Tibial nerve (tissue), 4 donors: ENCODE measurements around the gene POGZ. TPM values are rescaled to one million over a fixed set of nuclear protein-coding genes. Genes with fewer than 3 reads are reported as not detected.
"Not testable (repeated sequence)": the region's sequence is repeated elsewhere in the genome, so short reads cannot be mapped to it uniquely, and the experiment has no call there.

Experiments
- DNase-seq, 2 donors: peaks; one replicate each; pipeline ENCODE4 v3.0.0-alpha.2; 2019; ENCODE audit warnings: low spot score in 2 of 2
- H3K27ac ChIP-seq, 4 donors: fragments of 200-600 bp; sonication (generic) in 3 of 4; one replicate each; pipeline ENCODE4 v1.5.1; 2017 to 2019; ENCODE audit warnings: mild to moderate bottlenecking in 1 of 4
- H3K27me3 ChIP-seq, 2 donors: fragments of 200-600 bp; sonication (generic) in 1 of 2; one replicate each; pipeline versions ENCODE4 v1.5.1 to v1.6.0; 2017 to 2019
- H3K36me3 ChIP-seq, 3 donors: fragments of 200-600 bp; sonication (generic); one replicate each; pipeline ENCODE4 v1.5.1; 2018 to 2019
- H3K4me1 ChIP-seq, 4 donors: fragments of 200-600 bp; sonication (generic) in 3 of 4; one replicate each; pipeline ENCODE4 v1.5.1; 2017 to 2019
- H3K4me3 ChIP-seq, 4 donors: fragments of 200-600 bp; sonication (generic) in 3 of 4; one replicate each; pipeline ENCODE4 v1.5.1; 2017 to 2019; ENCODE audit warnings: mild to moderate bottlenecking in 1 of 4, moderate library complexity in 1 of 4
- H3K9me3 ChIP-seq, 4 donors: fragments of 200-600 bp; sonication (generic) in 3 of 4; one replicate each; pipeline ENCODE4 v1.5.1; 2017 to 2019
- EP300 ChIP-seq, 2 donors: sonication (generic); formaldehyde crosslinking; IDR thresholded peaks; one replicate each; pipeline ENCODE4 v1.6.1; 2017; ENCODE audit warnings: antibody characterized with exemption in 2 of 2, mild to moderate bottlenecking in 1 of 2
- POLR2A ChIP-seq, 2 donors: fragments of 450-650 bp; IDR thresholded peaks; one replicate each; pipeline ENCODE4 v1.6.1; 2017; ENCODE audit warnings: antibody characterized with exemption in 2 of 2, mild to moderate bottlenecking in 2 of 2, moderate library complexity in 2 of 2
- WGBS, 2 donors: methylation state at CpG; one replicate each; pipeline ENCODE4 v1.1.5; 2018; 5-methylcytosine and 5-hydroxymethylcytosine counted together
- total RNA-seq, 4 donors: library from RNA; depleted of rRNA; stranded (reverse); fragments of >200 nt; gene quantifications; one replicate each; pipeline ENCODE4 v1.1.0, GENCODE V29; 2016
- TF ChIP-seq, protein P1 (sequence below), 5 experiments: fragments of 200-600 bp in 3 of 5; fragments of 450-650 bp in 2 of 5; sonication (generic) in 3 of 5; IDR thresholded peaks; one replicate each; pipeline ENCODE4 v1.5.1; 2016 to 2019; ENCODE audit warnings: antibody characterized with exemption in 5 of 5, mild to moderate bottlenecking in 3 of 5, moderate library complexity in 2 of 5

The POGZ gene
- total RNA-seq, 4 donors from 2014 or later, result 67.2 to 81.0 (median 72.7) TPM

DNA sequence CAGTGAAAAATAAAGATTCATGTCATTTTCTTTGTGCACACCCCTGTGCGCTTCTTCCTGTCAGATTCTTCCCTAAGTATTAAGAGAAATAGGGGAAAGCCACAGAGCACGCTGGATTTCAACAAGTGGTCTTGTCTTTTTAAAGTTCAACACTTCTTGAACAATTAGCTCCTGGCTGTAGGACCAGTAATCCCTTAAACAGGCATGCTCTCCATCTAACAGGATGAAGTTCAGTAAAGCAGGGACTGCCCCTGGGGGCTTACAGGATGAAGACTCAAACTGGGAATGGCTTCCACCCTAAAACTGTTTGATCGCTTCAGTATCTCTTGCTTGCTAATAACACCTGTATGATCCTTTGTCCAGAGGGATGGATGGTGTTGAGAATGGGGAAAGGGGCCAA, 55.7 kb downstream of the POGZ start:
- no peak overlapping the region for H3K4me3 ChIP-seq
- no peaks in the 10 kb centered on the region for H3K27me3 ChIP-seq
- no peak for TF ChIP-seq EP300 (IDR thresholded peaks at IDR 0.05)
- TF ChIP-seq, protein P1, sequence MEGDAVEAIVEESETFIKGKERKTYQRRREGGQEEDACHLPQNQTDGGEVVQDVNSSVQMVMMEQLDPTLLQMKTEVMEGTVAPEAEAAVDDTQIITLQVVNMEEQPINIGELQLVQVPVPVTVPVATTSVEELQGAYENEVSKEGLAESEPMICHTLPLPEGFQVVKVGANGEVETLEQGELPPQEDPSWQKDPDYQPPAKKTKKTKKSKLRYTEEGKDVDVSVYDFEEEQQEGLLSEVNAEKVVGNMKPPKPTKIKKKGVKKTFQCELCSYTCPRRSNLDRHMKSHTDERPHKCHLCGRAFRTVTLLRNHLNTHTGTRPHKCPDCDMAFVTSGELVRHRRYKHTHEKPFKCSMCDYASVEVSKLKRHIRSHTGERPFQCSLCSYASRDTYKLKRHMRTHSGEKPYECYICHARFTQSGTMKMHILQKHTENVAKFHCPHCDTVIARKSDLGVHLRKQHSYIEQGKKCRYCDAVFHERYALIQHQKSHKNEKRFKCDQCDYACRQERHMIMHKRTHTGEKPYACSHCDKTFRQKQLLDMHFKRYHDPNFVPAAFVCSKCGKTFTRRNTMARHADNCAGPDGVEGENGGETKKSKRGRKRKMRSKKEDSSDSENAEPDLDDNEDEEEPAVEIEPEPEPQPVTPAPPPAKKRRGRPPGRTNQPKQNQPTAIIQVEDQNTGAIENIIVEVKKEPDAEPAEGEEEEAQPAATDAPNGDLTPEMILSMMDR (IDR thresholded peaks at IDR 0.05), result no peak
- no peak for TF ChIP-seq POLR2A (IDR thresholded peaks at IDR 0.05)
- WGBS, 2 donors, result 84 to 91% methylated on average over 3 of the region's 3 CpGs
- H3K9me3 ChIP-seq, result no peaks in the 10 kb centered on the region
- H3K27ac ChIP-seq, result no peak overlapping the region
- peaks cover 0 to 29% (median 12%) of the 10 kb centered on the region in 4 donors for H3K4me1 ChIP-seq
- H3K36me3 ChIP-seq, result peaks cover 0 to 76% (median 29%) of the 10 kb centered on the region in 3 donors
- DNase-seq, result no peak

GRCh38 chr1:151402764-151403163, 56.5 kb downstream of the POGZ start:
- no peak for DNase-seq
- WGBS, 2 donors, result 65 to 72% methylated on average over 2 of the region's 2 CpGs
- H3K9me3 ChIP-seq, result no peaks in the 10 kb centered on the region
- TF ChIP-seq EP300 (IDR thresholded peaks at IDR 0.05) (no peak), POLR2A (IDR thresholded peaks at IDR 0.05) (no peak)
- no peaks in the 10 kb centered on the region for H3K27me3 ChIP-seq
- H3K4me1 ChIP-seq, result peaks cover 0 to 29% (median 12%) of the 10 kb centered on the region in 4 donors
- H3K36me3 ChIP-seq, result peaks cover 0 to 68% (median 22%) of the 10 kb centered on the region in 3 donors
- H3K27ac ChIP-seq, result no peak overlapping the region
- no peak overlapping the region for H3K4me3 ChIP-seq

DNA sequence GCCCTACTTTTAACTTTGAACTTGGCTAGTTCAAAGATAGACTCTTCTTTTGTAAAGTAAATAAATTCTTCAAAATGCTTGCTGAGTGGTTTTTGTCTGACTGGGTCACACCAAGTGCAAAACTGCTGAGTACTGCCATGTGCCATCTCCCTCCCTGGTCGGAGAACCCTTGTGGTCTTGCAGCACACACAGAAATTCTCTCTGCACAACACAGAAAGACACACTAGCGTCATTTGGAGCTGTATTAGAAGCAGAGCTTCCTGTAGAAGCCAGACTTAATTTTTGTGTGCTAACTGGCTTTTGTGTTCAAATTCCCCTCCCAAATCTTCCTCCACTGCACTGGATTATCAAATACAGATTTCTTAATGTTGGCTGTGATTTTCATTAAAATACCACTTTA, 57.4 kb downstream of the POGZ start:
- DNase-seq, result no peak
- WGBS, 2 donors, result 59 to 66% methylated on average over 2 of the region's 2 CpGs
- Histone ChIP-seq H3K9me3 (no peaks in the 10 kb centered on the region), H3K27me3 (no peaks in the 10 kb centered on the region), H3K36me3 (peaks cover 0 to 59% (median 16%) of the 10 kb centered on the region in 3 donors), H3K27ac (no peak overlapping the region), H3K4me1 (peaks cover 0 to 27% (median 12%) of the 10 kb centered on the region in 4 donors), H3K4me3 (no peak overlapping the region)
- TF ChIP-seq, protein P1 (IDR thresholded peaks at IDR 0.05), result no peak
- TF ChIP-seq POLR2A (IDR thresholded peaks at IDR 0.05) (no peak), EP300 (IDR thresholded peaks at IDR 0.05) (no peak)

- no peak for DNase-seq
- no peak for TF ChIP-seq EP300 (IDR thresholded peaks at IDR 0.05)
- Histone ChIP-seq H3K4me3 (no peak overlapping the region), H3K9me3 (no peaks in the 10 kb centered on the region), H3K36me3 (peaks cover 0 to 53% (median 13%) of the 10 kb centered on the region in 3 donors), H3K4me1 (peaks cover 0 to 24% (median 12%) of the 10 kb centered on the region in 4 donors), H3K27me3 (no peaks in the 10 kb centered on the region), H3K27ac (peak overlapping the region in 1 of 4 donors; percentile 4)
- 81 to 83% methylated on average over 13 of the region's 13 CpGs for WGBS, 2 donors
Measured at GRCh38 chr1:151401125-151401788, 58.0 kb downstream of the POGZ start.

GRCh38 chr1:151399324-151400171, 59.7 kb downstream of the POGZ start, which contains the start of gene PSMB4:
PSMB4 (plus strand) TSS chr1:151399573; CDS start chr1:151399588, 15 bp downstream.
- peak within 1 kb of the TSS; percentile 78 to 94 (median 93) for H3K27ac ChIP-seq
- H3K9me3 ChIP-seq, result no peaks in the 10 kb centered on the region
- peak within 1 kb of the TSS; percentile 79 to 93 (median 89) for H3K4me3 ChIP-seq
- DNase-seq, result peak; percentile 70 to 89
- peaks cover 0 to 36% (median 0%) of the 10 kb centered on the region in 3 donors for H3K36me3 ChIP-seq
- no peaks in the 10 kb centered on the region for H3K27me3 ChIP-seq
- 0% methylated on average over 61 to 63 of the region's 63 CpGs for WGBS, 2 donors
- TF ChIP-seq, protein P1 (IDR thresholded peaks at IDR 0.05), result peak; percentile 20 to 64 (median 35)
- peak; percentile 35 to 66 for TF ChIP-seq POLR2A (IDR thresholded peaks at IDR 0.05)
- peak; percentile 77 to 99 for TF ChIP-seq EP300 (IDR thresholded peaks at IDR 0.05)
- peaks cover 0 to 18% (median 12%) of the 10 kb centered on the region in 4 donors for H3K4me1 ChIP-seq

DNA sequence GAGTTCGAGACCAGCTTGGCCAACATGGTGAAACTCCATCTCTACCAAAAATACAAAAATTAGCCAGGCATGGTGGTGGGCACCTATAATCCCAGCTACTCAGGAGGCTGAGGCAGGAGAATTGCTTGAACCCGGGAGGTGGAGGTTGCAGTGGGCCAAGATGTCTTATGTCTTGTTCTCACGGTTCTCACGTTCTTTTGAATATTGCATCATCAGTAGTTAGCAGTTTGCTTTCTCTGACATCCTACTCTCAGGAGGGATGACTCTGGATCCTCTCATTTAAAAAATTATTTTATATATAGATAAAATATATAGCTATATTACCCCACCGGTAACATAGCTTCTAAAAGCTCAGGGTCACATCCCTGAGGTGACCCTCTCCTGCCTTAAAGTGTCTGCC, 63.0 kb downstream of the POGZ start:
- peaks cover 0 to 13% (median 11%) of the 10 kb centered on the region in 4 donors for H3K4me1 ChIP-seq
- DNase-seq, H3K27me3 ChIP-seq, H3K9me3 ChIP-seq, H3K4me3 ChIP-seq, H3K36me3 ChIP-seq, H3K27ac ChIP-seq: not testable (repeated sequence)
- WGBS, 2 donors, result 69 to 73% methylated on average over 5 of the region's 5 CpGs
